ENCODE data around the gene CSKMT. TPM values are rescaled to one million over a fixed set of nuclear protein-coding genes. Genes with fewer than 3 reads are reported as not detected.

Gene CSKMT
- total and polyA plus RNA-seq, 7 experiments from 2014 or later = 2.5 to 29.3 (median 15.8) TPM

GRCh38 chr11:62706850-62707247 lies 41.7 kb downstream of the CSKMT start:
- Histone ChIP-seq H3K27me3 (ENCODE audit: control insufficient read depth in 2 of 2, insufficient read depth in 2 of 2, low read length in 2 of 2) (no peaks in the 10 kb centered on the region), H3K36me3 (ENCODE audit: control insufficient read depth in 2 of 3, insufficient read depth in 3 of 3, low read length in 3 of 3) (peaks cover 0 to 5% (median 0%) of the 10 kb centered on the region in 3 experiments), H3K9me3 (ENCODE audit: control insufficient read depth in 2 of 3, low read length in 3 of 3) (no peaks in the 10 kb centered on the region), H3K27ac (ENCODE audit: low read depth, low read length) (peak overlapping the region; percentile 73), H3K4me3 (ENCODE audit: low read length) (peak overlapping the region; percentile 74), H3K4me1 (ENCODE audit: control insufficient read depth in 2 of 2, insufficient read depth in 2 of 2, low read length in 2 of 2) (peaks cover 41 to 46% of the 10 kb centered on the region in 2 donors)
- H3K4me1 Mint-ChIP-seq = peaks cover 17 to 49% (median 44%) of the 10 kb centered on the region in 7 donors
- CTCF ChIA-PET = interaction anchor here (2.5 kb wide), 1 partner anchor 115 kb away, joined by 10 read pairs; the partner anchor contains the start of gene TUT1
- intact Hi-C loops (cut with micrococcal nuclease) = loop anchor here (1.0 to 5.0 kb wide), 3 partner anchors 54 to 965 kb away; partner anchors contain the start of genes ATL3 (in 1 of the 2), EML3 (in 1 of the 2) and POLR2G (in 1 of the 2)
- H3K27me3 Mint-ChIP-seq = no peaks in the 10 kb centered on the region
- H3K27ac Mint-ChIP-seq = peak overlapping the region; percentile 66 to 99 (median 80)
- peak overlapping the region; percentile 59 to 97 (median 86) for H3K4me3 Mint-ChIP-seq
- POLR2A ChIA-PET = interaction anchor here (0.6 to 13.6 kb wide), 21 partner anchors 16 to 1493 kb away, joined by 3 to 347 read pairs (median 9); partner anchors contain the start of genes C11orf98, CSKMT, EEF1G and EML3
- peaks cover 0 to 4% (median 0%) of the 10 kb centered on the region in 11 donors for H3K9me3 Mint-ChIP-seq
- ATAC-seq (no peak), DNase-seq (no peak)
- H3K36me3 Mint-ChIP-seq = peaks cover 0 to 25% (median 5%) of the 10 kb centered on the region in 5 donors

GRCh38 chr11:62707277-62707861 lies 42.3 kb downstream of the CSKMT start, which contains the start of the genes BSCL2 and GNG3:
Gene BSCL2 (minus strand): TSS chr11:62707424. CDS start chr11:62707195, 229 bp downstream.
Gene GNG3 (plus strand): TSS chr11:62707676. CDS start chr11:62708296, 620 bp downstream.
- H3K27ac Mint-ChIP-seq = peak within 1 kb of the TSS; percentile 94 to 99 (median 97)
- H3K4me3 ChIP-seq (ENCODE audit: low read length) = peak within 1 kb of the TSS; percentile 77
- no peaks in the 10 kb centered on the region for H3K27me3 ChIP-seq (ENCODE audit: control insufficient read depth in 2 of 2, insufficient read depth in 2 of 2, low read length in 2 of 2)
- ChIA-PET CTCF (interaction anchor here (1.0 to 2.5 kb wide), 3 partner anchors 26 to 115 kb away, joined by 4 to 10 read pairs (median 4); partner anchors contain the start of gene TUT1), POLR2A (interaction anchor here (0.6 to 13.6 kb wide), 21 partner anchors 16 to 1492 kb away, joined by 3 to 347 read pairs (median 8); partner anchors contain the start of genes C11orf98, CSKMT, EEF1G and EML3)
- DNase-seq (no peak), ATAC-seq (no peak)
- H3K4me1 ChIP-seq (ENCODE audit: control insufficient read depth in 2 of 2, insufficient read depth in 2 of 2, low read length in 2 of 2) = peaks cover 41 to 46% of the 10 kb centered on the region in 2 donors
- H3K4me3 Mint-ChIP-seq = peak within 1 kb of the TSS; percentile 92 to 99 (median 96)
- H3K36me3 Mint-ChIP-seq = peaks cover 0 to 27% (median 8%) of the 10 kb centered on the region in 5 donors
- no peaks in the 10 kb centered on the region for H3K27me3 Mint-ChIP-seq
- H3K4me1 Mint-ChIP-seq = peaks cover 17 to 53% (median 48%) of the 10 kb centered on the region in 7 donors
- peaks cover 0 to 5% (median 0%) of the 10 kb centered on the region in 3 experiments for H3K36me3 ChIP-seq (ENCODE audit: control insufficient read depth in 2 of 3, insufficient read depth in 3 of 3, low read length in 3 of 3)
- H3K9me3 Mint-ChIP-seq = peaks cover 0 to 4% (median 0%) of the 10 kb centered on the region in 11 donors
- intact Hi-C loops (cut with micrococcal nuclease) = loop anchor here (2.0 to 5.0 kb wide), 2 partner anchors 53 to 965 kb away; partner anchors contain the start of genes ATL3 (in 1 of the 2) and POLR2G (in 1 of the 2)
- H3K27ac ChIP-seq (ENCODE audit: low read depth, low read length) = peak within 1 kb of the TSS; percentile 84
- no peaks in the 10 kb centered on the region for H3K9me3 ChIP-seq (ENCODE audit: control insufficient read depth in 2 of 3, low read length in 3 of 3)

GRCh38 chr11:62708392-62708791 lies 43.3 kb downstream of the CSKMT start:
- peaks cover 0 to 10% (median 0%) of the 10 kb centered on the region in 3 experiments for H3K36me3 ChIP-seq (ENCODE audit: control insufficient read depth in 2 of 3, insufficient read depth in 3 of 3, low read length in 3 of 3)
- no peaks in the 10 kb centered on the region for H3K9me3 ChIP-seq (ENCODE audit: control insufficient read depth in 2 of 3, low read length in 3 of 3)
- no peak for DNase-seq
- peaks cover 17 to 63% (median 58%) of the 10 kb centered on the region in 7 donors for H3K4me1 Mint-ChIP-seq
- CTCF ChIA-PET = interaction anchor here (1.3 to 1.4 kb wide), 3 partner anchors 19 to 116 kb away, joined by 3 to 6 read pairs (median 4); partner anchors contain the start of genes C11orf98, HNRNPUL2 and TUT1
- H3K36me3 Mint-ChIP-seq = peaks cover 0 to 27% (median 8%) of the 10 kb centered on the region in 5 donors
- intact Hi-C loops (cut with micrococcal nuclease) = loop anchor here in 1 of 2 donors (5.0 kb wide), 1 partner anchor 964 kb away; the partner anchor contains the start of gene ATL3
- POLR2A ChIA-PET = interaction anchor here (0.5 to 13.6 kb wide), 36 partner anchors 7 to 313 kb away, joined by 3 to 347 read pairs (median 7); partner anchors contain the start of genes C11orf98, CSKMT, EEF1G and GANAB
- H3K27ac ChIP-seq (ENCODE audit: low read depth, low read length) = peak overlapping the region; percentile 84
- peak overlapping the region; percentile 94 to 99 (median 97) for H3K27ac Mint-ChIP-seq
- ATAC-seq = no peak
- peak overlapping the region; percentile 92 to 99 (median 96) for H3K4me3 Mint-ChIP-seq
- H3K9me3 Mint-ChIP-seq = peaks cover 0 to 4% (median 0%) of the 10 kb centered on the region in 11 donors
- H3K4me3 ChIP-seq (ENCODE audit: low read length) = peak overlapping the region; percentile 77
- no peaks in the 10 kb centered on the region for H3K27me3 ChIP-seq (ENCODE audit: control insufficient read depth in 2 of 2, insufficient read depth in 2 of 2, low read length in 2 of 2)
- H3K4me1 ChIP-seq (ENCODE audit: control insufficient read depth in 2 of 2, insufficient read depth in 2 of 2, low read length in 2 of 2) = peaks cover 41 to 57% of the 10 kb centered on the region in 2 donors
- H3K27me3 Mint-ChIP-seq = no peaks in the 10 kb centered on the region

GRCh38 chr11:62708793-62709192 lies 43.7 kb downstream of the CSKMT start:
- CTCF ChIA-PET = interaction anchor here (1.3 to 1.4 kb wide), 3 partner anchors 19 to 117 kb away, joined by 3 to 6 read pairs (median 4); partner anchors contain the start of genes C11orf98, HNRNPUL2 and TUT1
- Mint-ChIP-seq H3K36me3 (peaks cover 0 to 30% (median 8%) of the 10 kb centered on the region in 5 donors), H3K4me3 (peak overlapping the region; percentile 92 to 99 (median 96)), H3K9me3 (peaks cover 0 to 4% (median 0%) of the 10 kb centered on the region in 11 donors), H3K4me1 (peaks cover 17 to 66% (median 62%) of the 10 kb centered on the region in 7 donors), H3K27me3 (no peaks in the 10 kb centered on the region), H3K27ac (peak overlapping the region; percentile 94 to 99 (median 97))
- Histone ChIP-seq H3K36me3 (ENCODE audit: control insufficient read depth in 2 of 3, insufficient read depth in 3 of 3, low read length in 3 of 3) (peaks cover 0 to 14% (median 0%) of the 10 kb centered on the region in 3 experiments), H3K27ac (ENCODE audit: low read depth, low read length) (peak overlapping the region; percentile 84), H3K4me1 (ENCODE audit: control insufficient read depth in 2 of 2, insufficient read depth in 2 of 2, low read length in 2 of 2) (peaks cover 41 to 57% of the 10 kb centered on the region in 2 donors), H3K9me3 (ENCODE audit: control insufficient read depth in 2 of 3, low read length in 3 of 3) (no peaks in the 10 kb centered on the region), H3K4me3 (ENCODE audit: low read length) (peak overlapping the region; percentile 77), H3K27me3 (ENCODE audit: control insufficient read depth in 2 of 2, insufficient read depth in 2 of 2, low read length in 2 of 2) (no peaks in the 10 kb centered on the region)
- ATAC-seq (peak; percentile 9), DNase-seq (peak in 3 of 9 donors; percentile 25 to 58 (median 45))
- POLR2A ChIA-PET = interaction anchor here (0.6 to 13.6 kb wide), 38 partner anchors 8 to 1280 kb away, joined by 3 to 347 read pairs (median 7); partner anchors contain the start of genes C11orf98, CSKMT, EEF1G and GANAB
- intact Hi-C loops (cut with micrococcal nuclease) = loop anchor here (1.0 to 5.0 kb wide), 24 partner anchors 19 to 964 kb away; partner anchors contain the start of genes GANAB (in 2 of the 2), HNRNPUL2 (in 2 of the 2), INTS5 (in 2 of the 2) and TAF6L (in 2 of the 2)

- ATAC-seq (peak; percentile 88), DNase-seq (peak; percentile 78 to 98 (median 97))
- intact Hi-C loops (cut with micrococcal nuclease) = loop anchor here (1.0 to 5.0 kb wide), 24 partner anchors 18 to 963 kb away; partner anchors contain the start of genes GANAB (in 2 of the 2), HNRNPUL2 (in 2 of the 2), INTS5 (in 2 of the 2) and TAF6L (in 2 of the 2)
- Mint-ChIP-seq H3K4me1 (peaks cover 17 to 70% (median 64%) of the 10 kb centered on the region in 7 donors), H3K4me3 (peak overlapping the region; percentile 92 to 99 (median 96)), H3K36me3 (peaks cover 3 to 34% (median 8%) of the 10 kb centered on the region in 5 donors), H3K9me3 (peaks cover 0 to 4% (median 0%) of the 10 kb centered on the region in 11 donors), H3K27me3 (no peaks in the 10 kb centered on the region), H3K27ac (peak overlapping the region; percentile 94 to 99 (median 97))
- Histone ChIP-seq H3K27ac (ENCODE audit: low read depth, low read length) (peak overlapping the region; percentile 84), H3K36me3 (ENCODE audit: control insufficient read depth in 2 of 3, insufficient read depth in 3 of 3, low read length in 3 of 3) (peaks cover 2 to 20% (median 2%) of the 10 kb centered on the region in 3 experiments), H3K9me3 (ENCODE audit: control insufficient read depth in 2 of 3, low read length in 3 of 3) (no peaks in the 10 kb centered on the region), H3K4me1 (ENCODE audit: control insufficient read depth in 2 of 2, insufficient read depth in 2 of 2, low read length in 2 of 2) (peaks cover 41 to 57% of the 10 kb centered on the region in 2 donors), H3K4me3 (ENCODE audit: low read length) (peak overlapping the region; percentile 77), H3K27me3 (ENCODE audit: control insufficient read depth in 2 of 2, insufficient read depth in 2 of 2, low read length in 2 of 2) (no peaks in the 10 kb centered on the region)
- CTCF ChIA-PET = interaction anchor here (1.0 to 1.4 kb wide), 3 partner anchors 18 to 118 kb away, joined by 3 to 6 read pairs (median 3); partner anchors contain the start of genes C11orf98 and HNRNPUL2
- POLR2A ChIA-PET = interaction anchor here (0.6 to 13.6 kb wide), 39 partner anchors 9 to 1281 kb away, joined by 3 to 347 read pairs (median 7); partner anchors contain the start of genes C11orf98, CSKMT, EEF1G and GANAB
These were observed 44.3 kb downstream of the CSKMT start for GRCh38 chr11:62709247-62710000.
